NCI-H1105 (cell line): ENCODE data around the gene PGLYRP2.

ENCODE experiments used
- DNase-seq: peaks from one replicate; lab custom pipeline; 2025; lab: John Stamatoyannopoulos, UW

The PGLYRP2 gene

DNA sequence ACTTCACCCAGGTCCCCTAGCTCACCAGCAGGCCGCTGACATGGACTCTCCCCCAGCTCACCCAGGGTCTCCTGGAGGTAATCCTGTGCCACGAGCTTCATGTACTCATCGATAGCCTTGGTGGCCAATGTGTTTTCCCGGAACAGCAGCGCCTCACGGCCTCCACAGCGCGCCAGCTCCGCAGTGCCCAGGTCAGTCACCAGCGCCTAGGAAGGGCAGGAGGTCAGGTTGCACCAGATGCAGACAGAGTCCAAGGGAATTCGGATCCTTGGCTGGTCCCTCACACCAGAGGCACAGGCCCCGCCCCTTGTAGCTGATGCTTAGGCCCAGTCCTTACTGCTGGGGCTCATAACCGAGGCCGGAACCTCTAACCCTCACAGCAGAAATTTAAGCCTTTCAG is 22.9 kb downstream of the PGLYRP2 start:
- no peak for DNase-seq

DNA sequence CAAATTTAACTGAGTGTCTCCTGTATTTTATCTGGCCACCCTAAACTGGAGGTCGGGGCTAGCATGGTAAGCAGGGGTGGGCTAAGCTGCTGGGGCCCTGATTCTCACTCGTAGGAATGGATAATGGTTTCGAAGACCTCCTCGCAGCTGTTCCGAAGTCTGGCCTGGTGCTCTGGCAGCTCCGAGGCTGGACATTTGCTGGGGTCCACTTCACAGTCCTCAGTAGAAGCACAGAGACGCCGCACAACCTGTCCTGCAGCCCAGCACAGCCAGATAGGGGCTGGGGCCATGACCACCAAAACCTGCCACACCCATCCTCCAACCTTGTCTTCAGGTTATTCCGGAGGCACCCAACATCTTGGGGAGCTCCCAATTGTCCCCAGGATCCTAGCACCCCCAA is 23.3 kb downstream of the PGLYRP2 start:
- no peak for DNase-seq

GRCh38 chr19:15453906-15454860 is 25.1 kb downstream of the PGLYRP2 start:
- DNase-seq: no peak

DNA sequence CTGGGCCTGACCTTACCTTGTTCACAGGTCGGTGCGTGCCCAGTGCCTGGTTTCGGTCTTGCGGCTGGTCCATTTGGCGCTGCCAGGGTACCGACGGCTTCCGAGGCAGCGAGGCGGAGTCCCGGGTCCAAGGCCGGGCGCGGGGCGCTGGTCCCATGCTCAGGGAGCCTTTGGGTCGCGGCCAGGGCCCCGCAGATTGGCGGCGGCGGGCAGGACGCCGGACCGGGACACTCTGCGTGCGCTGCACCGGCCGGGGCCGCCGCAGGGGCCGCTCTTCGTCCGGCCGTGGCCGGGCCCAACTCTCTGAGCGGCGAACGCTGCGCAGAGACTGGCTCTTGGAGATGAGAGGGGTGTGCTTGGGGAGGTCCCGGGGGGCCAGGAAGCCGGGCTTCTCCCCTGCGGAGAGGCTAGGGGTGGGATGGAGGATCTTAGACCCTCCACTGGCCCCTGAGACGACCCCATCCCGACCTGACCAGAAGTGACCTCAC is 26.2 kb downstream of the PGLYRP2 start:
- DNase-seq: no peak

- DNase-seq: peak; percentile 29
These were observed 26.9 kb downstream of the PGLYRP2 start for GRCh38 chr19:15452111-15453047.

GRCh38 chr19:15450528-15450890 is 28.8 kb downstream of the PGLYRP2 start:
- no peak for DNase-seq

DNA sequence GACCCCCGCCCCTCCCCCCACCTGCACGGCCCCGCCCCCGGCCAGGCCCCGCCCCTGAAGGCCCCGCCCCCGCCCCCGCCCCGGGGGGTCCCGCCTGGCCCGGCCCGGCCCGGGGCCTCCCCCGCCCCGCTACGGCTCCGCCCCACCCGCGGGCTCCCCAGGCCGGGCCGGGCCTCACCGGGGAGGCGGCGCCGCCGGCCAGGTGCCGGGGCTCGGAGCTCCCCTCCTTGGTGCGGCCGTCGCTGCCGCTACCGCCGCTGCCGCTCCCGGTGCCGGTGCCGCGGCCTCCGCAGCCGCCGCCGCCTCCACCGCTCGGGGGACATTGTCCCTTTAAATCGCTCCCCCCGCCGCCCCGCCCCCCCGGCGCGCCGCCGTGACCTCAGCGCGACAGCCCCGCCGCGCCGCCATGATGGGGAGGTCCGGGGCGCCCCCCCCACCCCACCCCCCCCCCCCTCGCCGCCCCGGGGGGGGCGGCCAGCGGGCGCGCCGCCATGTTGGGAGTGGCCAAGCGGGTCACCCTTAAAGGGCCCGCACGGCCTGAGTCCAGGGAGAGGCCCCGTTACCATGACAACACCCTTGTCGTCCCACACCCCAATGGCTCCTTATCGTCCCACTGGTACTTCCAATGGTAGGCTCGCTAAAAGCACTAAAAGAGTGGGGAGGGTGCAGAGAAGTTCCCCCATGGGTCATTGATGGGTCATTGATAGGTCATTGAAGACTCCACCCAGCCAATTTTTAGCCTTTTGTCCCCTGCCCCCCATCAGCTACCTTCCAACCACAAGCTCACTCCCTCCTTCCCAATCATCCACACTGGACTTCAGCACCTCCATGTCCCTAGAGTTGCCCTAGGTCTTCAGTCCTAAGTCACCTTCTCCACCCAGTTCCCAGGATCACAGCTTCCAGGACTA is 29.4 kb downstream of the PGLYRP2 start, which contains the start of gene WIZ:
WIZ (minus strand) TSS at position 337 of the 908 bp plus-strand sequence. CDS start 1,649 bp downstream, outside the sequence.
- DNase-seq: peak; percentile 52

DNA sequence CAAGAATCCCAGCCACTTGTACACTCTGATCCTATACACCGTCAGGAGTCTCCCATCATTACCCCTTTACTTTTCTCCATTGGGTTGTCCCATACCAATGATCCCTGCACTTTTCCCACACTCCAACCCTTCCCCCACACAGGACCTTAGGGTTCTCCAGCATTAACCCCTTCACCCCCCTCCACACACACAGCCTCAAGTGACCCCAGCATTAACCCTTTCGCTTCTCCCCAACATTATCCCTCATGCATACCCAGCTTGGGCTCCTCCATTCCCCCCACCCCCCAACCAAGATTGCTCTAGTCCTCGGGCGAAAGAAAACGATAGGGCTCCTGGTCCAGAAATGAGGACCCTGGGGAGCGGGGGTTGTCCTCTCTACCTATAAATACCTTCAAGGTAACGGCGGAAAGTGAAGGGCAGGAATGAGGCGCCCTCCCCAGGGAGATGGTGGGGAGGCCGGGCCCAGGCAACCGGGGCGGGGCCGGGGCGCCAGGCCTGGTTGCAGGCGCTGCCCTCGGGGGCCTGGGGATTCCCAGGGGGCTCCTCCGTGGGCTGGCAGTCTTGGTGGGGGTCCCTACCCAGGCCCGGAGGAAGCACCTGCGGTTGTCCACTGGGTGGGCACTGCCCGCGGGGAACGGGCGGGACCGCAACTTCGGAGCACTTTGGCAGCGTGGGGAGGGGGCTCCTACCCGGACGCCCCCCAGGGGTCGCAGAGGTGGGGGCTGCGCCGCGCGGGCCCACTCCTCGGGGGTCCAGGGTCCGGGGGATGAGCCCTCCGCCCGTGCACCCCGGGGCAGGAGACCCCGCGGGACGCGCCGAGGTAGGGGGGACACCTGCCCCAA is 30.3 kb downstream of the PGLYRP2 start:
- DNase-seq: no peak

DNA sequence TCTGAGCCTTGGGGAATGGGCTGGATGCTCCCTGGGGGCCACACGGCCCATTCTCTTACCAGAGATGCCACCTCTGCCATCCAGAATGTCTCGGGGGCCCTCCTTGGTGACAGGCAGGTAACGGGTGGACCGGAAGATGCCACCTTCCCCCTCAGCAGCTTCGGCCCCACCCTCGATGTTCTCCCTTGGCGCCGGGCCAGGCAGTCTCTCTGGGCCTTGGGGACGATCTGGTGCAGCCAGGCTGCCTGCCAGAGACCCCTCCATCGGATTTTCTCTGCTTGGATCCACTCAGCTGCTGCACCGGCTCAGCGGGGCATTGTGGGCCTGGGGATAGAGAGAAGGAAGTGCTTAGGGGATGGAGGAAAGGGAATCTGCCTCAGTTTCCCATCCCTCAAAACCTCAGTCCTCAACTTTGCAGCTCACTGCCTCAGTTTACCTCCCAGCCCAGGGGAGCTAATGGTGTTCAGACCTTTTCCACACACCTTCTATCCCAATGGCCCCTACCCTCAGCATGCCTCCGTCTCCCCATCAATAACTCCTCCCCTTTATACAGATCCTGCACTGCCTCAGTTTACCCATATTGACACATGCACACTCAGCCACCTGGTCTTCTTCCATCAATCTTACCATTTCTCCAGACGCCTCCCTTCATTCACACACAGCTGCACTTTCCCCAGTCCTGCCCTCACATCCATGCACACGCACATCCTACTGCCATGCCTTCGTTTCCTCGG is 31.1 kb downstream of the PGLYRP2 start:
- no peak for DNase-seq

DNA sequence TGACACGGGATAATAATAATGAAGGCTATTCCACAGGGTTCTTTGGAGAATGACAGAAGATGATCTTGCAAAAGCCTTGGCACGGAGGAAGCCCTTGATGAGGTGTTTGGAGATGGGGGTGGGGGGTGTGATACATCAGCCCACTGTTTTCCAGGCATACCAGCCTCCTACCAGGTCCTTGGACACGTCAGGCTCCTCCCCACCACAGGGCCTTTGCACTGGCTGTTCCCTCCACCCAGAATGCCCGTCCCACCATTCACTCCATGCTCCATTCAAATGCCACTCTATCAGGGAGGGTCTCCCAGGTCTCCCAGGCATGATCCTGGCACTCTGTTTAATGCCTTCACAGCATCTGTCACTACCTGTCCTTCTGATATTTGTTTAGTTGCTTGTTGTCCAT is 32.2 kb downstream of the PGLYRP2 start:
- DNase-seq: no peak

- DNase-seq: no peak
These were observed 33.4 kb downstream of the PGLYRP2 start for GRCh38 chr19:15445807-15446376.

DNA sequence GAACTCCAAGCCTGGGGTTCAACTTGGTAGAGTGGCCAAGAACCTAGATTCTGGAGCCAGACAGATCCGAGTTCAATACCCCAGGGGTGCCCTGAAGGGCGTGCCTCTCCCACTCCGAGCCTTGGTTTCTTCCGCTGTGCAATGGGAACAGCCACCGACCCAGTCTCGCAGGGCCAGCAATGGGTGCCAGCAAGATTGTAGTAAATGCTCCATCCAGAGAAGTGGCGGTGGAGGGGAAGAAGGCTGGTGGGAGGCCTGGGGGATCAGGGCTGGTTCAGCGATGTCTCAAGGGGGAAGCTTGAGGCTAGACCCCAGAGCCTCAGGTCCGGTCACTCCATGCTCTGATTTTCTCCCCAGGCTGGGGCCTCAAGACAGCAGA is 34.1 kb downstream of the PGLYRP2 start:
- DNase-seq: no peak

DNA sequence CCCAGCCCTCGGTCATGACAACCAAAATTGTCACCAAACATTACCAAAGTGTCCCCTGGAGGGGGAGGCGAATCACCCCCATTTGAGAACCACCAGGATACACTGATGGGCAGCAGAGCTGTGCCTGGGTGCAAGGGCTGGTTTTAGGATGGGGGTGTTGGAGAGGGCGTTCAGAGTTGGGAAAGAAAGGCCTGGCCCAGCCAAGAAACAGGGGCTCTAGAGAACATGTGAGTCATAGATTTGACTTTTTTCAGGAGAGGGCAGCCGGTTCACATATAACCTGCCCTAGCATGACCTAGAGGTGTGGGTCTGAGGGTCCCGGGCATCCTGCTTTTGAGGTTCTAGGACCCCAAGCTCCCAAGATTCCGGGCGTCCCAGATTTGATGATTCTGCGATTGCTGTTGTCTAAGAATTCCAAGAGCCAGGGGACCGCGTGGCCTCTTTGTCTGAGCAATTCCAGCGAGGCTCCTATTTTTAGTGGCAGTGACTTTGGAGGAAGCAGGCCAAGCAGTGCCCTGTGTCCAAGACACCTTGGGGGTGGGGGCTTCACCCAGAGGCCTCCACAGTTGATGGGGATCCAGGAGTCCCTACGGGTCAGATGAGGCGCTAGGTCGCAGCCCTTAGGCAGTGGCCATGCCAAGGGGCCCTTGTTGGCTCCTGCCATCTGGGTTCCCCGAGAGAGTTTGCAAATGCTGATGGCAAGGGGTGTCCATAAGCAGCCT is 34.6 kb downstream of the PGLYRP2 start:
- DNase-seq: no peak

GRCh38 chr19:15443838-15444237 is 35.5 kb downstream of the PGLYRP2 start:
- no peak for DNase-seq

DNA sequence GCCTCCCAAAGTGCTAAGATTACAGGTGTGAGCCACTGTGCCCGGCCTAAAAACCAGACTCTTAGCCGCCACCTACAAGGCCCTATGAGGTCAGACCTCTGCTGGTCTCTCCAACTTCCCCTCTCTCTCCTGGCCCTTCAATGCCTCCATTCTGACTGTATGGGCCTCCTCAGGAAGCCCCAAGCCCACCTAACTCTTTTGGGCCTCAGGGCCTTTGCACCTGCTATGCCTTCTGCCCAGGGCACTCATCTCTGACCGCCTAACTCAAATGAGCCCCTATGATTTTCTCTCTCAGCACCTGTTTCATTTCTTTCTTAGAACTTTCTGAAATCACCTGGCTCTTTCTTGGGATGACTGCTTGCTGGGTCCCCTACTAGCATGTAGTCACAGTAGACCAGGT is 36.0 kb downstream of the PGLYRP2 start:
- DNase-seq: no peak

DNA sequence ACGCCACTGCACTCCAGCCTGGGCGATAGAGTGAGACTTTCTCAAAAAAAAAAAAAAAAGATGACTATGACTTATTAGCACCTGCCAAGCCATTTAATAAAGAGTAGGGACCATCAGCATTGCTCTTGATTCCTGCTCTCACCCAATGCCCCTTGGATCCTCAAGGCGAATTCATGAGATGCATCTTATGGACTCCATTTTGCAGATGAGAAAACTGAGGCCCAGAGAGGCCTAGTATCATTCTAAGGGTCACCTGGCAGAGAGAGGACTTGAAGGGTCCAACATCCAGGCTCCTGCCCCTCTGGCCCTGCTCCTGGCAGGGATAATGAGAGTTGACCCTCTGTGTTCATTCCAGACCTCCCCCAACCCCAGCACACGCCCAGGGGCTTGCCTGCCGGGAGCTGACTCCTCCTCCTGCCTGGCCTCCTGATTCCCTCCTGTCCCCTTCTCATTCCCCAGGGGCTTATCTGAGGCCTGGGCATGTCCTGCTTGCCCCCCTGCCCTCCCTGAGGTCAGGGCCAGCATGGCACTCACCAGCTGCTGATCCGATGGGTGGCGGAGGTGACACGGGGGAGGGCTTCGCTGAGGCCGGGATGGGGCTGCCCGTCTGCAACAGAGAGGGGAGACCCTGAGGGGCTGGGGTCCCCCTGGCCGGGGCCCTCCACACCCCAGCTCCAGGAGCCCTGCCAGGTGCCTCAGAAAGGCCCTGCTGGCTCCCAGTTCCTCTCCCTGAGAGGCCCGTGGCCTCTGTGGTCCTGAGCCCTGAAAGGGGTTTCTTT is 37.0 kb downstream of the PGLYRP2 start:
- DNase-seq: no peak

- DNase-seq: no peak
These were observed 38.0 kb downstream of the PGLYRP2 start for GRCh38 chr19:15441317-15441716.
